K562 (cell line): ENCODE measurements around the gene STX11. TPM values are rescaled to one million over a fixed set of nuclear protein-coding genes. Genes with fewer than 3 reads are reported as not detected.

Experiments
- ATAC-seq: fragments of 200-7000 bp; cut with Tn5 transposase; 3 replicates; pipeline ENCODE4 v1.9.1; 2020; ENCODE audit warnings: moderate library complexity
- BruUV-seq: library from RNA; stranded (reverse); fragments of 400-500 nt; replicated peaks from 2 replicates; lab custom pipeline; 2021; lab: Mats Ljungman, UMichigan
- CTCF ChIA-PET: fragments of 300-600 bp; formaldehyde crosslinking; extraction: SDS; loops from one replicate; lab custom pipeline; 2021; ENCODE audit warnings: low intra/inter-chr PET ratio; lab: Yijun Ruan, JAX
- POLR2A ChIA-PET: fragments of 300-600, 350-650 bp; sonication (Branson Sonifier 250); formaldehyde crosslinking; extraction: SDS; loops from one replicate; lab custom pipeline; 2021; ENCODE audit warnings: antibody characterized with exemption, inconsistent platforms; lab: Yijun Ruan, JAX
- DNase-seq, 4 experiments: peaks; one replicate each; pipeline versions ENCODE4 v3.0.0 to v3.0.0-alpha.2; 2011 to 2018; ENCODE audit warnings: low spot score in 3 of 4, mixed read lengths in 3 of 4; ENCODE audit errors: extremely low read depth in 1 of 4
- FAIRE-seq: peaks from 2 replicates; lab custom pipeline; 2011; peaks lifted over from hg19 to GRCh38; lab: Jason Lieb, UNC
- H2AFZ ChIP-seq: 2 replicates; pipeline ENCODE4 v1.6.0; 2011; ENCODE audit warnings: low read depth, low read length, control low read depth, inconsistent platforms
- H3K27ac ChIP-seq: fragments of 200-600 bp; 3 replicates; pipeline ENCODE4 v1.8.0; 2011; ENCODE audit warnings: low read depth, mild to moderate bottlenecking, control low read depth, inconsistent platforms, low read length, moderate library complexity, mixed read lengths; ENCODE audit errors: extremely low read depth
- H3K27me3 ChIP-seq, 2 experiments: fragments of 300-600 bp in 1 of 2; 2 replicates in 1 of 2; 3 replicates in 1 of 2; pipeline versions ENCODE4 v1.6.0 to v1.8.0; 2011; ENCODE audit warnings: inconsistent platforms in 2 of 2, low read length in 2 of 2, mild to moderate bottlenecking in 1 of 2, mixed read lengths in 1 of 2, moderate library complexity in 1 of 2; ENCODE audit not compliant: control insufficient read depth in 2 of 2, insufficient read depth in 2 of 2
- H3K36me3 ChIP-seq: fragments of 300-600 bp; 3 replicates; pipeline ENCODE4 v1.8.0; 2011; ENCODE audit warnings: mild to moderate bottlenecking, low read length, inconsistent platforms; ENCODE audit not compliant: control insufficient read depth, insufficient read depth
- H3K4me1 ChIP-seq, 2 experiments: fragments of 200-600 bp in 1 of 2; replicated peaks in 1 of 2; 2 replicates in 1 of 2; 3 replicates in 1 of 2; pipeline versions ENCODE4 v1.5.1 to v1.8.0; 2011; ENCODE audit warnings: inconsistent platforms in 2 of 2, low read length in 2 of 2, mild to moderate bottlenecking in 1 of 2, mixed read lengths in 1 of 2, moderate library complexity in 1 of 2; ENCODE audit not compliant: control insufficient read depth in 2 of 2, insufficient read depth in 2 of 2
- H3K4me2 ChIP-seq: 2 replicates; pipeline ENCODE4 v1.6.1; 2011; ENCODE audit warnings: low read length, control low read depth, inconsistent platforms, mixed read lengths; ENCODE audit not compliant: insufficient read depth
- H3K4me3 ChIP-seq: fragments of 200-600 bp; sonication (generic), shearing (Covaris generic); 2 replicates; pipeline ENCODE4 v1.5.1; 2016; ENCODE audit warnings: control low read depth, inconsistent platforms
- H3K79me2 ChIP-seq: fragments of 200-600 bp; 3 replicates; pipeline ENCODE4 v1.8.0; 2011; ENCODE audit warnings: low read length, inconsistent platforms; ENCODE audit not compliant: control insufficient read depth, insufficient read depth
- H3K9ac ChIP-seq, 2 experiments: 2 replicates each; pipeline versions ENCODE4 v1.6.0 to v1.6.1; 2011; ENCODE audit warnings: low read depth in 2 of 2, low read length in 2 of 2, control low read depth in 1 of 2, inconsistent platforms in 1 of 2, mild to moderate bottlenecking in 1 of 2, mixed read lengths in 1 of 2; ENCODE audit not compliant: insufficient read depth in 1 of 2
- H3K9me1 ChIP-seq: one replicate; pipeline ENCODE4 v1.6.0; 2011; ENCODE audit warnings: inconsistent platforms, mild to moderate bottlenecking, low read length, moderate library complexity; ENCODE audit not compliant: control insufficient read depth, insufficient read depth
- H3K9me3 ChIP-seq: replicated peaks from 2 replicates; pipeline ENCODE4 v1.5.1; 2011; ENCODE audit warnings: low read depth, low read length, inconsistent platforms; ENCODE audit not compliant: control insufficient read depth, insufficient read depth
- H4K20me1 ChIP-seq: replicated peaks from 2 replicates; pipeline ENCODE4 v1.6.1; 2011; ENCODE audit warnings: low read length, inconsistent platforms, mixed read lengths; ENCODE audit not compliant: control insufficient read depth, insufficient read depth
- ATF1 ChIP-seq, 2 experiments: fragments of 450-650 bp in 1 of 2; IDR thresholded peaks; 2 replicates each; pipeline ENCODE4 v1.6.1; 2016; ENCODE audit warnings: missing compliant biosample characterization in 1 of 2, missing genetic modification characterization in 1 of 2
- BRD4 ChIP-seq: fragments of 200-600 bp; sonication (generic); IDR thresholded peaks from 2 replicates; pipeline ENCODE4 v1.6.1; 2017; ENCODE audit warnings: inconsistent platforms
- CBX8 ChIP-seq: fragments of 200-600 bp; sonication (generic); IDR thresholded peaks from 2 replicates; pipeline ENCODE4 v1.6.1; 2012; ENCODE audit warnings: borderline replicate concordance, mixed run types, low read depth, mild to moderate bottlenecking, moderate library complexity, mixed read lengths, low read length, control low read depth, inconsistent platforms; ENCODE audit not compliant: poor library complexity, severe bottlenecking; ENCODE audit errors: extremely low read depth
- CHAMP1 ChIP-seq: fragments of 450-650 bp; IDR thresholded peaks from 2 replicates; pipeline ENCODE4 v1.6.1; 2016; ENCODE audit warnings: mild to moderate bottlenecking
- HMGN3 ChIP-seq: IDR thresholded peaks from 2 replicates; pipeline ENCODE4 v1.6.1; 2011; ENCODE audit warnings: borderline replicate concordance, low read depth, mild to moderate bottlenecking, mixed read lengths, low read length; ENCODE audit not compliant: insufficient read length; ENCODE audit errors: extremely low read depth
- RHOXF2B ChIP-seq: fragments of 250-450 bp; sonication (Bioruptor Pico); conservative IDR thresholded peaks from 2 replicates; pipeline ENCODE4 v1.5.1; 2021
- RUNX1 ChIP-seq: sonication (generic); IDR thresholded peaks from 2 replicates; pipeline ENCODE4 v1.6.1; 2016; ENCODE audit warnings: antibody characterized with exemption, low read depth
- SAFB ChIP-seq: fragments of 200-400 bp; formaldehyde crosslinking; IDR thresholded peaks from 2 replicates; pipeline ENCODE4 v1.6.1; 2017; ENCODE audit warnings: low read depth, low read length, borderline replicate concordance
- SUPT5H ChIP-seq: fragments of 450-650 bp; IDR thresholded peaks from 2 replicates; pipeline ENCODE4 v1.6.1; 2016
- ZC3H4 ChIP-seq: sonication (generic); formaldehyde crosslinking; IDR thresholded peaks from 2 replicates; pipeline ENCODE4 v1.9.0; 2021; ENCODE audit warnings: missing genetic modification reagents, borderline replicate concordance
- ZFP30 ChIP-seq: fragments of 250-450 bp; sonication (Bioruptor Pico); IDR thresholded peaks from 2 replicates; pipeline ENCODE4 v1.8.0; 2022; ENCODE audit warnings: moderate library complexity, mild to moderate bottlenecking, inconsistent platforms, borderline replicate concordance
- ZNF644 ChIP-seq: fragments of 200-800 bp; sonication (Bioruptor generic); IDR thresholded peaks from 2 replicates; pipeline ENCODE4 v1.6.1; 2016; ENCODE audit warnings: low read depth, missing genetic modification characterization, missing compliant biosample characterization
- WGBS: fragments of 100-300 bp; shearing (Covaris generic); methylation state at CpG from one replicate; pipeline ENCODE4 v1.1.6; 2016; ENCODE audit warnings: low coverage, mixed read lengths; ENCODE audit not compliant: insufficient coverage; ENCODE audit errors: missing lambda C conversion rate; 5-methylcytosine and 5-hydroxymethylcytosine counted together
- in situ Hi-C: fragments of 300-500 bp; cut with MboI; formaldehyde crosslinking; loops from 4 replicates; pipeline ENCODE4 v1.15.0; 2018; ENCODE audit warnings: inconsistent platforms, mixed read lengths
- intact Hi-C: fragments of 100-400 bp; cut with micrococcal nuclease; formaldehyde crosslinking; loops from 2 replicates; pipeline ENCODE4 v1.14.2; 2022
- polyA plus RNA-seq, 8 experiments: library from polyadenylated mRNA; depleted of rRNA in 4 of 8; stranded (reverse) in 5 of 8; unstranded in 3 of 8; fragments of >200 nt; fragmentation: Nextera tagmentation in 2 of 8; fragmentation: Illumina TruSeq in 1 of 8; extraction: Ambion mirVana in 2 of 8; extraction: Trizol in 1 of 8; gene quantifications; 2 replicates each; pipeline versions ENCODE4 v1.2.1 to v1.2.3, GENCODE V29; 2011 to 2014; ENCODE audit warnings: inconsistent platforms in 1 of 8, missing spikeins in 1 of 8
- total RNA-seq, 7 experiments: library from RNA; depleted of rRNA in 6 of 7; stranded (reverse); fragments of >200 nt in 6 of 7; fragmentation: Illumina TruSeq in 2 of 7; extraction: Trizol in 2 of 7; gene quantifications; 2 replicates each; pipeline versions ENCODE4 v1.2.1 to v1.2.3, GENCODE V29; 2011 to 2021; ENCODE audit warnings: low replicate concordance in 1 of 7

Gene STX11
- total and polyA plus RNA-seq, 9 of the 15 experiments (the other 6 are each of a cell fraction or from before 2014, with no cell fraction given), result 0.06 to 0.73 (median 0.40) TPM

DNA sequence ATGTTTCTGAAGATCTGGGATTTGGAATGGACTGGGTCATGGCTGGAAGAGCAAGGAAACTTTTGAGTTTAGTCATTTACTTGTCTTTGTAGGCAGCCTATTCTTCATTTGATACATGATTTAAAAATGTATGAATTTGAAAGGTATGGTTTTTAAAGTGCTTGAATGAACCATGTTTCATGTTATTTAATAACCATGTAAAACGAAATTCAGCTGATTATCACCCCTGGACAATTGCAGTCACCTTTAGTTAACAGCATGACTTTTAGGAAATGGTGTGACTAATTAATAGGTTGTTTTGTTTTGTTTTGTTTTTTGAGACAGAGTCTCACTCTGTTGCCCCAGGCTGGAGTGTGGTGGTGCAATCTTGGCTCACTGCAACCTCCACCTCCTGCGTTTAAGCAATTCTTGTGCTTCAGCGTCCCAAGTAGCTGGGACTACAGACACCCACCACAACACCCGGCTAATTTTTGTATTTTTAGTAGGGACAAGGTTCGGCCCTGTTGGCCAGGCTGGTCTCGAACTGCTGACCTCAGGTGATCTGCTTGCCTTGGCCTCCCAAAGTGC, 2.1 kb downstream of the STX11 start:
- in situ Hi-C loops (no loop called here), intact Hi-C loops (loop anchor here (5.0 kb wide), 1 partner anchor 65 kb away; no protein-coding TSS in a partner anchor)
- Histone ChIP-seq H3K36me3 (no peaks in the 10 kb centered on the region), H3K4me3 (no peak overlapping the region), H3K79me2 (no peaks in the 10 kb centered on the region), H3K27me3 (peaks cover 17 to 33% of the 10 kb centered on the region in 2 experiments), H4K20me1 (no peaks in the 10 kb centered on the region), H3K4me1 (peaks cover 7 to 16% of the 10 kb centered on the region in 2 experiments; a peak in 4 of 5 replicates), H3K9me1 (no peaks in the 10 kb centered on the region), H3K9ac (no peak overlapping the region), H3K9me3 (no peaks in the 10 kb centered on the region), H3K4me2 (no peak overlapping the region), H2AFZ (no peak overlapping the region), H3K27ac (no peak overlapping the region)
- DNase-seq (no peak), ATAC-seq (no peak), FAIRE-seq (no peak)
- BruUV-seq, result no TSS peak
- 13% methylated on average over 6 of the region's 6 CpGs for WGBS
- POLR2A ChIA-PET, result interaction anchor here (0.6 kb wide), 1 partner anchor 22 kb away, joined by 3 read pairs; no protein-coding TSS in a partner anchor
- TF ChIP-seq CBX8 (peak; percentile 79), RUNX1 (no peak)
- CTCF ChIA-PET, result no interaction called here

DNA sequence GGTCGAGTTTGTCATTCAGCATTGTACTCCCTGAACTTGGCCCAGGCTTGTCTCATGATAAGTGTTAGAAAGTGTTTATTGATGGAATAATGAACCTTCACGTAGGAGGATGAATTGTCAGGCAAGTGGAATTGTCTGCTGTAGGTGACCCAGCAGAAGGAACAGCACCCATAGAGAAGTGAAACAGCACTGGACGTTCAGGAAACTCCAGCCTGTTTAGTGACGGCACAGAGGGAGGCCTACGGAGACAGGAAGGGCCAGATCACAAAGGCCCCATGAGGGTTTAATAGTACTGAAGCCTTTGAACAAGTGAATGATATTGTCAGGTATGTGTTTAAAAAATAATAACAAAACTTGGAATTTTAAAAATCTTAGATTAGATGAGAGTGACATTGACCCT, 2.9 kb downstream of the STX11 start:
- ChIA-PET CTCF (no interaction called here), POLR2A (interaction anchor here (0.6 kb wide), 1 partner anchor 21 kb away, joined by 3 read pairs; no protein-coding TSS in a partner anchor)
- ATAC-seq (no peak), DNase-seq (no peak), FAIRE-seq (no peak)
- Histone ChIP-seq H3K4me3 (no peak overlapping the region), H2AFZ (no peak overlapping the region), H3K4me1 (peaks cover 7 to 16% of the 10 kb centered on the region in 2 experiments; a peak in 4 of 5 replicates), H3K36me3 (no peaks in the 10 kb centered on the region), H3K27me3 (peaks cover 15 to 28% of the 10 kb centered on the region in 2 experiments), H3K9ac (no peak overlapping the region), H3K79me2 (no peaks in the 10 kb centered on the region), H3K4me2 (no peak overlapping the region), H4K20me1 (no peaks in the 10 kb centered on the region), H3K9me3 (no peaks in the 10 kb centered on the region), H3K9me1 (no peaks in the 10 kb centered on the region), H3K27ac (no peak overlapping the region)
- BruUV-seq, result no TSS peak
- in situ Hi-C loops (no loop called here), intact Hi-C loops (loop anchor here (1.0 to 5.0 kb wide), 2 partner anchors 17 to 64 kb away; no protein-coding TSS in a partner anchor)
- 17% methylated on average over 5 of the region's 5 CpGs for WGBS
- no peak for TF ChIP-seq ATF1 (CRISPR knock-in tag; IDR thresholded peaks at IDR 0.05)
- no peak for TF ChIP-seq ATF1 (tag; IDR thresholded peaks at IDR 0.05)
- no peak for TF ChIP-seq ZNF644 (tag)
- no peak for TF ChIP-seq HMGN3
- no peak for TF ChIP-seq SUPT5H
- TF ChIP-seq RHOXF2B (CRISPR knock-in tag), result no peak
- no peak for TF ChIP-seq BRD4
- TF ChIP-seq SAFB, result no peak
- TF ChIP-seq ZFP30 (CRISPR knock-in tag), result no peak
- no peak for TF ChIP-seq CHAMP1
- TF ChIP-seq ZC3H4 (CRISPR knock-in tag), result no peak
